ENCODE data around the gene RARA. TPM values are rescaled to one million over a fixed set of nuclear protein-coding genes. Genes with fewer than 3 reads are reported as not detected.

Gene RARA
- total RNA-seq, 1 donor from 2014 or later = 79.6 TPM

DNA sequence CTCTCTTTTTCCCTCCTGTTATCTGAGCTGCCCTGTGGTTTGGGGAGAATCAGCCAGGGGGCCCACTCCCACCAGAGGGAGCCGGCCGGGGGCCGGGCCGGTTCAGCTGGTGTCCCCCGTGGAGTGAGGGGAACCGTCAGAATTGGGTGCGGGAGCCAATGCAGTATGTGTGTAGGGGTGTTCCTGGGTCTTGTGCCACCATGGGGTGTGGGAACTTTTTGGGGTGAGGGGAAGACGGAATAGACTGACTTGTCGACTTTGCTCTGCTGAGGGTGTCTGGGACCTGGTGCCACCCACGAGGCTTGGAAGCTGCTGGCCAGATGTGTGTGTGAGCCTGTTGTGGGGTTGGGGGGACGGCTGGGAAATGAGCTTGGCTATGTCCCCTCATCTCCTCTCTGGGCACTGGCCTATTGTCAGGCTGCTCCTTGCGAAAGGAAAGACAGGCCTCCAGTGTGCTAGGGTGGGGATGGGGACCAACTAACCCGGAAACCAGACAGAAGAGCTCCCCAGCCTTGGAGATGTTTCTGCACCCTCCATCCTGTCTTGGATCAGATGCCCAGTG lies 9.9 kb downstream of the RARA start:
- no peaks in the 10 kb centered on the region for H3K9me3 Mint-ChIP-seq
- peaks cover 85% of the 10 kb centered on the region for H3K4me1 Mint-ChIP-seq
- H3K4me3 Mint-ChIP-seq = peak overlapping the region; percentile 92
- no peaks in the 10 kb centered on the region for H3K27me3 Mint-ChIP-seq (ENCODE audit: low read depth)
- no peaks in the 10 kb centered on the region for H3K36me3 Mint-ChIP-seq
- H3K27ac Mint-ChIP-seq = peak overlapping the region; percentile 94
- TF ChIP-seq, protein P1, sequence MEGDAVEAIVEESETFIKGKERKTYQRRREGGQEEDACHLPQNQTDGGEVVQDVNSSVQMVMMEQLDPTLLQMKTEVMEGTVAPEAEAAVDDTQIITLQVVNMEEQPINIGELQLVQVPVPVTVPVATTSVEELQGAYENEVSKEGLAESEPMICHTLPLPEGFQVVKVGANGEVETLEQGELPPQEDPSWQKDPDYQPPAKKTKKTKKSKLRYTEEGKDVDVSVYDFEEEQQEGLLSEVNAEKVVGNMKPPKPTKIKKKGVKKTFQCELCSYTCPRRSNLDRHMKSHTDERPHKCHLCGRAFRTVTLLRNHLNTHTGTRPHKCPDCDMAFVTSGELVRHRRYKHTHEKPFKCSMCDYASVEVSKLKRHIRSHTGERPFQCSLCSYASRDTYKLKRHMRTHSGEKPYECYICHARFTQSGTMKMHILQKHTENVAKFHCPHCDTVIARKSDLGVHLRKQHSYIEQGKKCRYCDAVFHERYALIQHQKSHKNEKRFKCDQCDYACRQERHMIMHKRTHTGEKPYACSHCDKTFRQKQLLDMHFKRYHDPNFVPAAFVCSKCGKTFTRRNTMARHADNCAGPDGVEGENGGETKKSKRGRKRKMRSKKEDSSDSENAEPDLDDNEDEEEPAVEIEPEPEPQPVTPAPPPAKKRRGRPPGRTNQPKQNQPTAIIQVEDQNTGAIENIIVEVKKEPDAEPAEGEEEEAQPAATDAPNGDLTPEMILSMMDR (IDR thresholded peaks at IDR 0.05; ENCODE audit: unreplicated experiment) = no peak
- DNase-seq (ENCODE audit: low spot score in 2 of 2, unreplicated experiment in 2 of 2) = no peak

DNA sequence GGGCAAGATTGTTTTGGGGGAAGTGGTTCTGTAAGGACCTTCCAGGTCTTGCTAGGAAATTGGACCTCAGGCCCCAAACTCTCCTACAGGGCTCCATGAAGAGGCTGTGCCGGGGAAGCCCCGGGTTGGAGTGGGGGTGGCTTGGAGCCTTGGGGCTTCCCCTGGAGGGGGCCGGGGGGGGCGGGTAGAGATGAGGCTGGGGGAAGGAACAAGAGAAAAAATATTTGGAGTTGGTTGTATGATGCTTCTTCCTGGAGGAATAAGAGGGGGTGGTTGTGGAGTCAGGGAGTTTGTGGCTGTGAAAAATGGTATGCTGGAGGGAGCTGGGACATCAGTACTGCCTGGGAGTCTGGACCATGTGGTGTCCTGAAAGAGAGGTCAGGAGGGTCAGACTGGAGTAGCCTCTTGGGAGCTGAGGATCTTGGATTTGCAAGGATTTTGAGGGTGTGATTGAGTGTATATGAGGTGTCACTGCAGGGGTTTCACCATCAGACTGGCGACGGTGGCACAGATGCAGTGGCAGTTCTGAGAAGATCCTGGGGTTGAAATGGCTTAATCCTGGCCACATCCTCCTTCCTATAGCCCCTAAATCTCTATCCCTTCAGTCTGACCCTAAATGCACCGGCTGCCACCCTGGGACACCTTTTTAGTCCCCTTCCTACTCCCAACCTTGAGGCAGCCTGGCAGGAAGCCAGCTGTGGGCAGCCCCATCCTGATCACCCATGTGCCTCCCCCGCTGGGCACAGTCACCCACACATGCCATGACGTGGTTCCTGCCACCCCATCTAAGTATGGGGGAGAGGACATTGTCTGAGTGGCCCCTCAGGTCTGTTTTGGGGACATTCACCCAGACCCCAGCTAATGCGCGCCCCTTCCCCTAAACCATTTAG lies 10.9 kb downstream of the RARA start:
- TF ChIP-seq, protein P1 (IDR thresholded peaks at IDR 0.05; ENCODE audit: unreplicated experiment) = no peak
- peak overlapping the region; percentile 92 for H3K4me3 Mint-ChIP-seq
- H3K4me1 Mint-ChIP-seq = peaks cover 76% of the 10 kb centered on the region
- no peaks in the 10 kb centered on the region for H3K36me3 Mint-ChIP-seq
- H3K9me3 Mint-ChIP-seq = no peaks in the 10 kb centered on the region
- DNase-seq (ENCODE audit: low spot score in 2 of 2, unreplicated experiment in 2 of 2) = no peak
- H3K27ac Mint-ChIP-seq = peak overlapping the region; percentile 67
- no peaks in the 10 kb centered on the region for H3K27me3 Mint-ChIP-seq (ENCODE audit: low read depth)

DNA sequence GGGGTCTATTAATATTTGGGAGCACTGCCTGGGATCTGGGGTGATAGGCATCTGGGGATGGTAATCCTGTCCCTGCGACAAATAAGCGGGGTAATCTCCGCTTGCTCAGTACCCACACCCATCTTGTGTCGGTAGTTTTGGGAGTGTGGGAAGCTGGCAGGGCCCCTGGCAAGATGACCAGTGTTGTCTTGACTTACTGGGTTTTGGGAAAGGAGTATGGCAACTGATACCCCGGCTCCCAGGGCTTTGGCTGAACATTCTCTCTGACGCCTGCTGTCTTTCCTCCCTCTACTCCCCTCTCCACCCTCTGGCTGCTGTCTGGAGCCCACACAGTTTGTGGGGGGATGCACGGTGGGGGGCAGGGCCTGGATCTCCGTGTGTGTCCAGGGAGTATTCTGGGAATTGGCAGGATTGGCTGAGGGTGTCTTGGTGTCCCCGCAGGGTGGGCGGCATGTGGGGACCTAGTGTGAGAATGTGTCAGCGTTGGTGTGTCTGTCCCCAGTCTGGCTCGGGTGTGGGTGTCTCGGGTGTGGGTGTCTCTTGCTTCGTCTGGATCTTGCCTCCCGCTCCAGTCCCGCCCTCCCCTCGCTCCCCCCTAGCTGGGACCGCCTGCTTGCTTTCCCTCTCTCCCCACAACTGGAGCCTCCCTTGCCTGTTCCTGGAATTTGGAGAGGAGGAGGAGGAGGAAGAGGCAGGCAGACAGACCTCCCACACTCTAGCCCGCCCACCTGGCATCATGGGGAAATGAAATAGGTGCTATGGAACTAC lies 12.0 kb downstream of the RARA start:
- DNase-seq (ENCODE audit: low spot score in 2 of 2, unreplicated experiment in 2 of 2) = no peak
- Mint-ChIP-seq H3K4me3 (peak overlapping the region; percentile 92), H3K27ac (peak overlapping the region; percentile 61), H3K27me3 (ENCODE audit: low read depth) (no peaks in the 10 kb centered on the region), H3K9me3 (no peaks in the 10 kb centered on the region), H3K4me1 (peaks cover 70% of the 10 kb centered on the region), H3K36me3 (no peaks in the 10 kb centered on the region)
- TF ChIP-seq, protein P1 (IDR thresholded peaks at IDR 0.05; ENCODE audit: unreplicated experiment) = no peak

DNA sequence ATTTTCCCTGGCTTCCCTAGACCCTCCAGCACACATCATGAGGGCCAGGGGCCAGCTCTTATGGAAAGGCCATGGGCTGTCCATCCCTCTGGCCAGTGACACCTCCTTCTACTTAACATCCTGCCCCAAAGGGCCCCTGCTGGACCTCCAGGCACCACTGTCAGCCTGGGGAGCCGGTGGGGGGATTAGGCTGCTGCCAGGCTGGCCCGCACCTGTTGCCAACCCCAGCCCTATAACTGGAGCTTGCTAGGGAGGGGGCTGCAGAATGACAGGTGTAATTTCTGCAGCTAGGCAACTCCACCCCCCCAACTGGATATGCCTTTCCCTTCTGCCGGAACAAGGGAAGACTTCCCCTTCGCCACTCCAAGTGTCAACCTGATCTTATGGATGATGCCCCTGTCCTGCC lies 12.5 kb downstream of the RARA start:
- Mint-ChIP-seq H3K27ac (peak overlapping the region; percentile 94), H3K9me3 (no peaks in the 10 kb centered on the region), H3K4me1 (peaks cover 65% of the 10 kb centered on the region), H3K36me3 (no peaks in the 10 kb centered on the region), H3K27me3 (ENCODE audit: low read depth) (no peaks in the 10 kb centered on the region), H3K4me3 (peak overlapping the region; percentile 15)
- TF ChIP-seq, protein P1 (IDR thresholded peaks at IDR 0.05; ENCODE audit: unreplicated experiment) = no peak
- no peak for DNase-seq (ENCODE audit: low spot score in 2 of 2, unreplicated experiment in 2 of 2)

DNA sequence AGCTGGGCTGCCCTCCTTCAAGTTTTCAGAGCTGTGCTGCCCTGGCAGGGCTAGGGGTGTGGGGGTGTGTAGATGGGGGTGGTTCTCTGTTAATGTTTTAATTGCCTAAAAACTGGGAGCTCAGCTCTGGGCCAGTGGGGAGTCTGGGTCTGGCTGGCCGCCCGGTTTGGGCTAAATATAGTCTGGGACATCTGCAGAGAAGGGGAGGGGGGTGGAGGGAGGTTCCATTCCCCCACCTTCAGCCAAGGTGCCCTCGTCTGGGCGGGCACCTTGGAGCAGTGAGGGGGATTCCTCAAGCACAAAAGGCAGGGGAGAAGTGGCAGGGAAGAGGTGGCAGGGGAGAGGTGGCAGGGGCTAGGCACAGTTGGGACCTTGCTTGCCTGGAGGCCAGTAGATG lies 13.0 kb downstream of the RARA start:
- peaks cover 63% of the 10 kb centered on the region for H3K4me1 Mint-ChIP-seq
- H3K4me3 Mint-ChIP-seq = peak overlapping the region; percentile 15
- no peaks in the 10 kb centered on the region for H3K27me3 Mint-ChIP-seq (ENCODE audit: low read depth)

More for the DNA sequence above, 13.0 kb downstream of the RARA start:
- TF ChIP-seq, protein P1 (IDR thresholded peaks at IDR 0.05; ENCODE audit: unreplicated experiment) = no peak
- Mint-ChIP-seq H3K27ac (peak overlapping the region; percentile 94), H3K9me3 (no peaks in the 10 kb centered on the region), H3K36me3 (no peaks in the 10 kb centered on the region)
- DNase-seq (ENCODE audit: low spot score in 2 of 2, unreplicated experiment in 2 of 2) = no peak

Data from mesothelial cell of epicardium (in vitro differentiated cells).